Gastrocnemius medialis (tissue), 4 donors: Measurements from ENCODE around the gene HAO1.

ENCODE experiments used
- CTCF ChIP-seq, 5 experiments: fragments of 450-650 bp in 3 of 5; fragments of 200-600 bp in 2 of 5; sonication (generic) in 2 of 5; IDR thresholded peaks in 4 of 5; conservative IDR thresholded peaks in 1 of 5; 1 replicate in 4 of 5; 2 replicates in 1 of 5; pipeline ENCODE4 v1.5.1; 2016 to 2019; ENCODE audit warnings: antibody characterized with exemption in 5 of 5, mild to moderate bottlenecking in 3 of 5, moderate library complexity in 3 of 5
- POLR2A ChIP-seq, 2 donors: fragments of 450-650 bp; IDR thresholded peaks; one replicate each; pipeline ENCODE4 v1.6.1; 2017; ENCODE audit warnings: antibody characterized with exemption in 2 of 2, mild to moderate bottlenecking in 2 of 2, moderate library complexity in 2 of 2

DNA sequence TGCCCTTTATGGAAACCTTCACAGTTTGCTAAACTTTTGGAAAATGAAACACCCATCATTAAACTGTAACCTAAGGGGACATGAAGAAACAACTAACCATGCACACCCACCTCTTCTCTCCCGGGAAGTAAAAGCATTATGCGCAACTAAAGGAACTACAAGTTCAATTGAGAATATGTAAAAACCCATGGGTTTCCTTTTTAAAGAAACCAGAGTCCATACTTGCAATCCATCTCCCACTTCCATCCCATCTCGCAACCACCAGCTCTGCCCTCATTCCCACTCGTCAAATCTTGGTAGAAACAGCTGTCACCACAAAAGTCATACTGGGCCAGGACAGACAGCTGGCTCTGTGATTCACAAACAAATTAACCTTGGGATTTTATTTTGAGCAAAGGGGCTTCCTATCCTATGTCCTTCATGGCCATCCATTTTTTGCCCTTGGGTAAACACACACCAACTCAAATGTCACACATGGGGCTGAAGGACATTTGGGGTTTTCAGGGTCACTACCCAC is 81.5 kb downstream of the HAO1 start:
- TF ChIP-seq CTCF (IDR thresholded peaks at IDR 0.05 in 4 of 5, conservative IDR thresholded peaks at IDR 0.05 in 1 of 5): no peak
- TF ChIP-seq POLR2A (IDR thresholded peaks at IDR 0.05): no peak
